GOT3 (cell line): Measurements from ENCODE around the gene SIMC1.
"Not testable (repeated sequence)": the region's sequence is repeated elsewhere in the genome, so short reads cannot be mapped to it uniquely, and the experiment has no call there.

ENCODE experiments used
- DNase-seq: peaks from one replicate; lab custom pipeline; 2025; ENCODE audit warnings: mixed read lengths; lab: John Stamatoyannopoulos, UW

Gene SIMC1

GRCh38 chr5:176214466-176215021 lies 23.7 kb upstream of the SIMC1 start:
- DNase-seq, result not testable (repeated sequence)

DNA sequence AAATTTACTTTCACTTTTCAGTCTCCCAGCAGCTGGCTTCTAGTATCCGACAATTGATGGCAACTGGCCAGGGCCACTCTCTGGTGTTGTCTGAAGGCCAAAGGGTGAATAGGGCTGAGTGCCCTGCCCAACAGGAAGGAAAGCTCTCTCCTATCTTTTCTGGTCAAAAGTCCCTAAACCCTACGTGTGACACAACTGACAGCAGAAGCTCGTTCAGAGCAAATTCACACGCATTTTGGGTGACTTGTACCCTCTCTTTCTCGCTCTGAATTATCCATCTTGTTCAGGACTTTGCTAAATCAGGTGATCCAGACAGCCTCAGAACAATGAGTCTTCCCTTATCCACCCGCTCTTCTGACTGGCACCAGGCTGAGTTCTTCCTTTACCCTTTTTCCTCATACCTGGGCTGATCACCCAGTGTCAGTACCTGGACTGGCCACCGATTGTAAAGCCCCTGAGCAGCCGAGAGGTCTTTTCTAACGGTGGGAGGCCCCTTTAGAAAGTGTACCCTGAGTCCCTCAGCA lies 21.8 kb upstream of the SIMC1 start:
- not testable (repeated sequence) for DNase-seq

- not testable (repeated sequence) for DNase-seq
These were observed 21.0 kb upstream of the SIMC1 start for GRCh38 chr5:176217188-176217729.

DNA sequence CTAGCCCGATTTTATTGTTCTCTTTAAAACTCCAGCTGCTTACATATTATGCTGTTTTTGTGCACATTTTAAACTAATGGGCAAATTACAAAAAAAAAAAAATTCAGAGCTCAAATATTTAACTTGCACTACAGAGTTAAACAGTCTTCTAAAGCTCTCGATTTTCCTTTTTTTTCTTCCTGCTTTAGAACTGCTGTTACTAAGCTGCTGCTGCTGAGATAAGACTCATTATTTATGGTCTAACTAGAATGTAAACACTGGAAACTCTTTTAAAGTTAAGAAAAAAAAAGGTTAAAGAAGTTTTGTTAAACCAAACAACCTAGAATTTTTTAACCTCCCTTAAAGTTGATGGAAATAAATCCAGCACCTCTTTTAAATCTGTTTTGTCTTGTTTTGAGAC lies 20.5 kb upstream of the SIMC1 start:
- DNase-seq, result not testable (repeated sequence)

- not testable (repeated sequence) for DNase-seq
These were observed 16.2 kb upstream of the SIMC1 start for GRCh38 chr5:176222006-176222405.

DNA sequence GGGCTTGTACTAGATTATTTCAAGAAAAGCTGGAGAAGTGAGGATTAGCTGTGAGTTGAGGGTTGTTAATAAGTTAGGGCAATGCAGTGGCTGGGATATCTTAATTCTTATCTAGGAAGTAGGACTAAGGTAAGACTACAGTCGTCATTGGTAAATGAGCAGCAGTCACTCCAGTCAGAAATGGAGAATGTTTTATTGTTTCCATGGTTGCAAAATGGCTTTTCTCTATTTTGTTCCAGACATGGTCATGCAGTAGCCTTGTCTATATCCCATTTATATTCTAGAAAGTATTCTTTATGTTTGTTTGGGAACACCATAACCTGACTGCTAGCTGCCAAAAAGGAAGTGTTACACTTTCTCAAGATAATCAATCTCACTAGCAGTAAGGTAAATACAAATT lies 9.9 kb upstream of the SIMC1 start:
- DNase-seq, result not testable (repeated sequence)

- DNase-seq, result not testable (repeated sequence)
These were observed 5.0 kb upstream of the SIMC1 start for GRCh38 chr5:176233253-176233652.

DNA sequence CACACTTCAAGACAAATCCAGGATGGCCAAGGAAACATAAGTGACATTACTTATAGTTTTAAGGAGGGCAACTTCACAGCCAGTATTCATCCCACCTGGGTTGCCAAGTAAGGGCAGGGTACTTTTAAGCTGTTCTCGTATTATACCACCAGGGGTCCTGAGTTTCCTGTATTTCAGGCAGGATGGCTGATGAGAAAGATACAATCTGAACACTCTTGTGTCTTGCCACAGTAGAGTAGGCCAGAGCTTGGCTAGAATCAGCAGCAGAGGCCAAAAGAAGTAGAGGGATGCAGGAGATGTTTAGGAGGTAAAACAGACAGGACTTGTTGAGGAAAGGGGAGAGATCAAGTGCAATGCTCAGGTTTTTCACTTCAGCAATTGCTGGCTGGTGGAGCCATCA lies 3.1 kb upstream of the SIMC1 start:
- DNase-seq, result not testable (repeated sequence)

GRCh38 chr5:176238645-176239283 lies 540 bp downstream of the SIMC1 start:
- DNase-seq, result not testable (repeated sequence)

DNA sequence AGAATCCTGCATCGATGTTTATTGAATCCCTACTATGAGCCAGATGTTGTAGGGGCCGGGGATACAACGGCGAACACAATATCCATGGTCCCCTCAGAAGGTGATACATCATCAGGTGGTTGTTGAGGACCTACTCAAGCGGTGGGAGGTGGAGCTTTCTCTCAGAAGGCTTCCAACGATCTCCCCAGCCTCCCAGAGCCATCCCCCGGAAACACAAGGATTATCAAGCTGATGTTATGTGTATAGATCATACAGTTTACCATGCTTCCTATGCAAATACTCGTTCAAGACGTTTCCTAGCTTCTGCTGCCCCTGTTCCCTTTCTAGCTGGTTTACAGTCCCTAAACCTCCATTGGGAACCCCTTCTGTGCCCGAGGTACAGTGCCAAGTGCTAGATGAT lies 1.1 kb downstream of the SIMC1 start:
- DNase-seq, result not testable (repeated sequence)

DNA sequence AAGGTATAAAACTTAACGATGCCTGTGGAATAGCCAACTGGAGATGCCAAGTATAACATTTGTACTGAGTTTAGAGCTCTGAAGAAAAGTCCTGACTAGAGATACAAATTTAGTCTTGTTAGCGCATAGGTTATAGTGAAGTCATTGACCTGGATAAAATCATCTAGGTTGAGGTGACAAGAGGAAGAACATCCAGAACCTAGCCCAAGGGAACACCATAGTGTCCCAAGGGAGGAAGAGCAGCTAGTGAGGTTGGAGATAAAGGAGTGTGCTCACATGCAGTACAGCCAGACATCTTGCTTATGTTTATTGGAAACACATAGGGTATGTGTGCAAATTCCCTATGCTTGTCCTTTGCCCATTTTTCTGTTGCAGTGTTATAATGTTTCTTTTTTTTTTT lies 6.1 kb downstream of the SIMC1 start:
- not testable (repeated sequence) for DNase-seq

DNA sequence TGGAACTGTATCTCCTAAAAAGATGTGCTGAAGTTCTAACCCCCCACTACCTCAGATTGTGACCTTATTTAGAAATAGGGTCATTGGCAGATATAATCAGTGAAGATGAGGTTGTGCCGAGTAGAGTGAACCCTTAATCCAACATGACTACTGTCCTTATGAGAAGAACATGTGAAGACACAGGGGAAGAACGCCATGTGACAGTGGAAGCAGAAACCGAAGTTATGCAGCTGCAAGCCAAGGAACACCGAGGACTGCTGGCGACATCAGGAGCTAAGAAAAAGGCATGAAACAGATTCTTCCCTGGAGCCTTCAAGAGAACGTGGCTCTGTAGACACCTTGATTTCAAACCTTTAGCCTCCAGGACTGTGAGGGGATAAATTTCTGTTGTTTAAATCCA lies 6.8 kb downstream of the SIMC1 start:
- DNase-seq, result not testable (repeated sequence)

DNA sequence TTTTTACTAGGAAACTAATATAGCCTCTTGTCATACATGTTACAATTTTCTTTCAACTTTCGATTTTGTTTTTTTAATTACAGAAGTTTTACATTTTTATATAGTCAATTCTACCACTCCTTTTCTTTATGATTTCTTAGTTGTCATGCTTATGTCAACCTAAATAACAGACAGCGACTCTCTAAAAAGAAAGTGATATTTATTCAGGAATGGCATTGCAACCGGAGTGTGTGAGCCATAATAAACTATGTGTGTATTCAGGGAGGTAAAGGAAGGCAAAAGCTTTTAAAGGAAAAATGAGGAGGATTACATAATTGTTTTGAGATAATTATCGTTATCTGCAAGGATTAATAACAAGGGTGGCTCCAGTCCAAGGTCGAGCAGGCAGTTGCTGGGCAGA lies 7.3 kb downstream of the SIMC1 start:
- DNase-seq, result not testable (repeated sequence)

- DNase-seq, result not testable (repeated sequence)
These were observed 12.5 kb downstream of the SIMC1 start for GRCh38 chr5:176250691-176251090.

DNA sequence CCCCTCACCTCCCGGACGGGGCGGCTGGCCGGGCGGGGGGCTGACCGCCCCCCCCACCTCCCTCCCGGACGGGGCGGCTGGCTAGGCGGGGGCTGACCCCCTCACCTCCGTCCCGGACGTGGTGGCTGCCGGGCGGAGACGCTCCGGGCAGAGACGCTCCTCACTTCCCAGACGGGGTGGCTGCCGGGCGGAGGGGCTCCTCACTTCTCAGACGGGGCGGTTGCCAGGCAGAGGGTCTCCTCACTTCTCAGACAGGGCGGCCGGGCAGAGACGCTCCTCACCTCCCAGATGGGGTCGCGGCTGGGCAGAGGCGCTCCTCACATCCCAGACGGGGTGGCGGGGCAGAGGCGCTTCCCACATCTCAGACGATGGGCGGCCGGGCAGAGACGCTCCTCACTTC lies 13.9 kb downstream of the SIMC1 start:
- not testable (repeated sequence) for DNase-seq

- not testable (repeated sequence) for DNase-seq
These were observed 15.3 kb downstream of the SIMC1 start for GRCh38 chr5:176253370-176254065.

DNA sequence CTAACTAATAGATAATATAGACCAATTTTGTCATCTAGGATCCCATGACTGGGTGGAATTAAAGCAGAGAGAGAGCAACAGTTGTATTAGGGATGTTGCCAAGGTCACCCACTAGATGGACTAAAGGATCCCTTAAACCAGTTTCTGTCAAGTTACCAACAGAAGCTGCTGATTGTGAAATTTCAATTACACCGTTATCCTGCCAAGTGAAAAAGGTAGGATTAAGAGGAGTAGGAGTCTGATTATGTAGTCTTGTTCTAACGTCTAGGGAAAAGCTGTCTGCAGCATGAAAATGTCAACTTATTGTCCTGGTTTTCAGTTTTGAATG lies 15.8 kb downstream of the SIMC1 start:
- DNase-seq, result not testable (repeated sequence)

GRCh38 chr5:176257871-176258505 lies 19.8 kb downstream of the SIMC1 start:
- not testable (repeated sequence) for DNase-seq

- DNase-seq, result not testable (repeated sequence)
These were observed 22.5 kb downstream of the SIMC1 start for GRCh38 chr5:176260682-176261081.

DNA sequence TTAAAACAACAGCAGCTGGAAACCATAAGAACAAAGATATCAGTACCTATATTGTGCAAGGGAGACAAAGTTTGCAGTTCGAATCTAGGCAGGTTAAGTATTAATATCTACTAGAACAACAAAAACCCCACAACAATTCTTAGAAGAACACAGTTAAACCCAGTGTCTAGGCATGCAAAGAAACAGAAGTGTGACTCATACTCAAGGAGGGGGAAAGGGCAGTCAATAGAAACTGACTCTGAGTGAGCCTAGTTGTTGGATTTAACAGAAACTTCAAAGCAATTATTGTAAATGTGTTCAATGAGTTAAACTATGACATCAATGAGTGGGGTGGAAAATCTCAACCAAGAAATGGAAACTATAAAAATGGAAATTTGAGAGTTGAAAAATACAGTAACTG lies 28.2 kb downstream of the SIMC1 start:
- DNase-seq, result not testable (repeated sequence)

GRCh38 chr5:176289018-176289417 lies 50.8 kb downstream of the SIMC1 start:
- not testable (repeated sequence) for DNase-seq
